ENCODE results near the gene PRKAB1. TPM values are rescaled to one million over a fixed set of nuclear protein-coding genes. Genes with fewer than 3 reads are reported as not detected.

The PRKAB1 gene
- total RNA-seq, 1 donor from 2014 or later = 45.6 TPM

DNA sequence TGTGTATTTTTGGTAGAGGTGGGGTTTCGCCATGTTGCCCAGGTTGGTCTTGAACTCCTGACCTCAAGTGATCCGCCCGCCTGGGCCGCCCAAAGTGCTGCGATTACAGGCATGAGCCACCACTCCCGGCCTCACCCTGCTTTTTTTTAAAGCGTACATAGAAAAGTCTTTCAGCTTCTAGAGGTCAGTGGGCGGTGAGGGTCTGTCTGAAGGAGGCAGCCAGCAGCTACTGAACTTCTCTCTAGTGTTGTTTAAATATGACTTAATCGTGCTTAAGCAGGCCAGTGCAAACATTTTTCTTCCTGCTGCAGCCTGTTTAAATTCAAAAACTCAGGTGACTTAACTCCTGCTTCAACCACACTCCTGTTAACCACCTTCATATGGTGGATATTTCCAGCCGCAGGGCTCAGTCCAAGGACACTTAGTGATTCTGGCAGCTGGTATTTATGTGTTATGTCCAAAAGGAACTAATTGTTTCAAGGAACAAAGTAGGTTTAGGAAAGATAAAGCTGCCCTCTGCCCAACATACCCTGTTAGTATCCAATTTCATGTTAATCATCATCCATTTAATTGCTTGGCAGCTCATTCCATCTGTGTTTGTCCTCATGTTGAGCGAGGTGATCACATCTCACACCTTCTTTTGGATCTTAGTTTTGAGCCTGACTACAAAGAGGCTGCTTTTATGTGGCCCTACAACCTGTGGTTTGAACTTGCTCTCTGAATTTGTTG is 2.0 kb downstream of the PRKAB1 start:
- peak; percentile 85 for DNase-seq

DNA sequence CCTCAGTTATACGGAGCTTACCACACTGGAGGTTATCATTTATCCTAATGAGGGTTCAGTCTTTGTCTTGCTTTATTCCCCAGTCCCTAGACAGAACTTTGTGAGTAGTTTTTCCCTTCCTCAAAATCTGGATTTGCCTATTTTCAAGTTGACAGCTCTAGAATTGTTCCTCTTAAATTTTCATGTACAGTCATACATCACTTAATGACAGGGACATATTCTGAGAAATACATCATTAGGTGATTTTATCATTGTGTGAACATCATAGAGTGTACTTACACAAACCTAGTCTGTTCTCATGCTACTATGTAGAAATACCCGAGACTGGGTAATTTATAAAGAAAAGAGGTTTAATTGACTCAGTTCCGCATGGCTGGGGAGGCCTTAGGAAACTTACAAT is 3.1 kb downstream of the PRKAB1 start:
- intact Hi-C loops (cut with DNase I) = no loop called here
- peaks cover 54% of the 10 kb centered on the region for H3K36me3 ChIP-seq
- H3K4me3 ChIP-seq = no peak overlapping the region
- peaks cover 77% of the 10 kb centered on the region for H3K4me1 ChIP-seq
- DNase-seq (no peak), ATAC-seq (no peak)
- TF ChIP-seq, protein P1, sequence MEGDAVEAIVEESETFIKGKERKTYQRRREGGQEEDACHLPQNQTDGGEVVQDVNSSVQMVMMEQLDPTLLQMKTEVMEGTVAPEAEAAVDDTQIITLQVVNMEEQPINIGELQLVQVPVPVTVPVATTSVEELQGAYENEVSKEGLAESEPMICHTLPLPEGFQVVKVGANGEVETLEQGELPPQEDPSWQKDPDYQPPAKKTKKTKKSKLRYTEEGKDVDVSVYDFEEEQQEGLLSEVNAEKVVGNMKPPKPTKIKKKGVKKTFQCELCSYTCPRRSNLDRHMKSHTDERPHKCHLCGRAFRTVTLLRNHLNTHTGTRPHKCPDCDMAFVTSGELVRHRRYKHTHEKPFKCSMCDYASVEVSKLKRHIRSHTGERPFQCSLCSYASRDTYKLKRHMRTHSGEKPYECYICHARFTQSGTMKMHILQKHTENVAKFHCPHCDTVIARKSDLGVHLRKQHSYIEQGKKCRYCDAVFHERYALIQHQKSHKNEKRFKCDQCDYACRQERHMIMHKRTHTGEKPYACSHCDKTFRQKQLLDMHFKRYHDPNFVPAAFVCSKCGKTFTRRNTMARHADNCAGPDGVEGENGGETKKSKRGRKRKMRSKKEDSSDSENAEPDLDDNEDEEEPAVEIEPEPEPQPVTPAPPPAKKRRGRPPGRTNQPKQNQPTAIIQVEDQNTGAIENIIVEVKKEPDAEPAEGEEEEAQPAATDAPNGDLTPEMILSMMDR (IDR thresholded peaks at IDR 0.05) = no peak
- no peaks in the 10 kb centered on the region for H3K27me3 ChIP-seq (ENCODE audit: low read depth)
- H3K27ac ChIP-seq = peak overlapping the region; percentile 96
- no peaks in the 10 kb centered on the region for H3K9me3 ChIP-seq

More for the DNA sequence above, 2.0 kb downstream of the PRKAB1 start:
- peak; percentile 64 to 67 for ATAC-seq
- no peaks in the 10 kb centered on the region for H3K9me3 ChIP-seq
- no peaks in the 10 kb centered on the region for H3K27me3 ChIP-seq (ENCODE audit: low read depth)
- peak overlapping the region; percentile 96 for H3K27ac ChIP-seq
- TF ChIP-seq, protein P1 (IDR thresholded peaks at IDR 0.05) = no peak
- intact Hi-C loops (cut with DNase I) = no loop called here
- H3K4me1 ChIP-seq = peaks cover 74% of the 10 kb centered on the region
- H3K4me3 ChIP-seq = peak overlapping the region; percentile 83
- peaks cover 43% of the 10 kb centered on the region for H3K36me3 ChIP-seq

DNA sequence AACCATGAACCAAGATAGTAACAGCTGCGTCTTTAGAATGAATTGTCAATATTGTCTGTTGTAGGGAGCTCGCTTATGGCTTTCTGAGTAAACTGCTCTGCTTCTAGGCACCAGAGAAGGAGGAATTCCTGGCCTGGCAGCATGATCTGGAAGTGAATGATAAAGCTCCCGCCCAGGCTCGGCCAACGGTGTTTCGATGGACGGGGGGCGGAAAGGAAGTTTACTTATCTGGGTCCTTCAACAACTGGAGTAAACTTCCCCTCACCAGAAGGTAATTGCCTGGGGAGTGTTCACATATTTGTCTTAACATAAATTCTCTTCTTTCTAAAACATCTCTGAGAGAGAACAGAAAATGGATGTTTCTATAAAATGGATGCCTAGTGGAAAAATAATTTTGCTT is 4.3 kb downstream of the PRKAB1 start:
- TF ChIP-seq, protein P1 (IDR thresholded peaks at IDR 0.05) = no peak
- H3K4me1 ChIP-seq = peaks cover 66% of the 10 kb centered on the region
- H3K27ac ChIP-seq = peak overlapping the region; percentile 72
- DNase-seq (no peak), ATAC-seq (no peak)
- peaks cover 65% of the 10 kb centered on the region for H3K36me3 ChIP-seq
- intact Hi-C loops (cut with DNase I) = no loop called here
- no peak overlapping the region for H3K4me3 ChIP-seq
- H3K27me3 ChIP-seq (ENCODE audit: low read depth) = no peaks in the 10 kb centered on the region
- no peaks in the 10 kb centered on the region for H3K9me3 ChIP-seq

DNA sequence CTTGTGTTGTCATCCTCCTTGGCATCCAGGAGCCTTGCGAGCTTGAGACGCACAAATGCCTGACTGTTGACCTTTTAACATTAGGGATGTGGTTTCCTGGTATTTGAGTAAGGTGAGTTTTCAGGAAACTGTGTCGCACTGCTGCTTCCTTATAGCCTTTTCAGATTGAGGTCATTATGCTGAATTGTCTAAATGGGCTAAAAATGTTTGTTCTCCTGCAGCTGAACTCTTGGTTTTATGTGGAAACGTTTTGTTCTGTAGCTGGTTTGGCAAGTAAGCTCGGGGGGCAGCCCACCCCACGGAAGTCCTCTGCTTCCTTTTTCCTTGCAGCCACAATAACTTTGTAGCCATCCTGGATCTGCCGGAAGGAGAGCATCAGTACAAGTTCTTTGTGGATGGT is 5.7 kb downstream of the PRKAB1 start:
- peak overlapping the region; percentile 72 for H3K27ac ChIP-seq
- H3K27me3 ChIP-seq (ENCODE audit: low read depth) = no peaks in the 10 kb centered on the region
- no peak for DNase-seq
- H3K9me3 ChIP-seq = no peaks in the 10 kb centered on the region
- peaks cover 62% of the 10 kb centered on the region for H3K4me1 ChIP-seq
- TF ChIP-seq, protein P1 (IDR thresholded peaks at IDR 0.05) = no peak
- ATAC-seq = peak; percentile 22 to 35
- intact Hi-C loops (cut with DNase I) = no loop called here
- no peak overlapping the region for H3K4me3 ChIP-seq
- peaks cover 80% of the 10 kb centered on the region for H3K36me3 ChIP-seq

DNA sequence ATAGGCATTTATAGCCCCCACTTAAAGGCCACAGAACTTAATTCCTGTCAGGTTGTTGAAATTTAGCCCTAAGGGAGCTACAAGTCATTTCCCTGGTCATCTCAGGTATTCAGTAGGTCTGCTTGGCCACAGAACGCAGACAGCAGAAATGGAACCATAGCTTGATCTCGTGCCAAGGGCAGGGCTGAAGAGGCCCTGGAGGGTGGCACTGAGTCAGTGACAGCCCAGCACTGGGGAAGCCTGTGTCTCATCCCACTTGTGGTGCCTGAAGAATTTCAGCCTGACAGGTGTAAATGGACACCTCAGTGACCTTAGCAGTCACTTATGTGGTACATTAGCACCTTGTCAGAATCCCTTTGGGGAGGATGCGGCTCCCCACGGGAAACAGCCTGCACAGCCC is 6.6 kb downstream of the PRKAB1 start:
- TF ChIP-seq, protein P1 (IDR thresholded peaks at IDR 0.05) = no peak
- Histone ChIP-seq H3K36me3 (peaks cover 89% of the 10 kb centered on the region), H3K4me3 (no peak overlapping the region), H3K27me3 (ENCODE audit: low read depth) (no peaks in the 10 kb centered on the region), H3K4me1 (peaks cover 63% of the 10 kb centered on the region), H3K27ac (peak overlapping the region; percentile 72), H3K9me3 (no peaks in the 10 kb centered on the region)
- no peak for ATAC-seq
- intact Hi-C loops (cut with DNase I) = no loop called here
- no peak for DNase-seq
